NCI-H524 treated with DMSO at 0.1 percent for 48 hours (cell line): ENCODE results near the gene KIF18B.

Experiments
- DNase-seq: peaks from one replicate; lab custom pipeline; 2025; lab: John Stamatoyannopoulos, UW

KIF18B gene

DNA sequence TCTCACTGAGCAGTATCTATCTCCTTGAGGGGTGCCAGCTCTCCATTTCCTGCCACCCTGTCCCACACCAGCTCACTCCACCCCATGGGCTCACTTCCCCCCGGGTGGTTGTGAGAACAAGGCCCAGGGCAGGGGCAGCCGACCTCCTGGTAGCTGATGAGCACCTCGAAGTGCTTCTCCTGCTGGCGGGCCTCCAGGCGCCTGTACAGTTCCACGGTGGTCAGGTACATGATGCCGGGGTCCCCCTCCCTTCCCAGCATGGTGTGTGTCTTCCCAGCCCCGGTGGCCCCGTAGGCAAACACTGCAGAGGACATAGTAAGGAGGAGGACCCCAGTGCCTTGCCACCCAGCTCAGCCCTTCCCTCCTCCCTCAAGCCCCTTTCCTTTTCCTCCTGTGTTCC is 12.5 kb downstream of the KIF18B start:
- no peak for DNase-seq

DNA sequence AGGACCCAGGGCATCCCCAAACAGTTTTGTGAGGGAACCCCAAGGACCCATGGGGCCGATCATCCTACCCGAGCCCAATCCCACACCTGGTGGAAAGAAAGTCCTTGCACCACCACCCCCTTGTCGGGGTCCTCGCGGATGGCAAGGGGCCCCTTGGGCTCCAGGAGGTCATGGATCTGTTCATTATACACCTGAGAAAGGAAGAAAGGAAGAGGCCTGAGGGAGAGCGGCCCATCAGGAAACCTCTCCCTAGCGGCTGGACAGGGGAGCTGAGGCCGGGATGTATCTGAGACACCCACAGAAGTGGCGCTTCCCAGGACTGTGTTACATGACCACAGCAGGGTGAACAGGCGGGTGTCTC is 12.8 kb downstream of the KIF18B start:
- DNase-seq = no peak

DNA sequence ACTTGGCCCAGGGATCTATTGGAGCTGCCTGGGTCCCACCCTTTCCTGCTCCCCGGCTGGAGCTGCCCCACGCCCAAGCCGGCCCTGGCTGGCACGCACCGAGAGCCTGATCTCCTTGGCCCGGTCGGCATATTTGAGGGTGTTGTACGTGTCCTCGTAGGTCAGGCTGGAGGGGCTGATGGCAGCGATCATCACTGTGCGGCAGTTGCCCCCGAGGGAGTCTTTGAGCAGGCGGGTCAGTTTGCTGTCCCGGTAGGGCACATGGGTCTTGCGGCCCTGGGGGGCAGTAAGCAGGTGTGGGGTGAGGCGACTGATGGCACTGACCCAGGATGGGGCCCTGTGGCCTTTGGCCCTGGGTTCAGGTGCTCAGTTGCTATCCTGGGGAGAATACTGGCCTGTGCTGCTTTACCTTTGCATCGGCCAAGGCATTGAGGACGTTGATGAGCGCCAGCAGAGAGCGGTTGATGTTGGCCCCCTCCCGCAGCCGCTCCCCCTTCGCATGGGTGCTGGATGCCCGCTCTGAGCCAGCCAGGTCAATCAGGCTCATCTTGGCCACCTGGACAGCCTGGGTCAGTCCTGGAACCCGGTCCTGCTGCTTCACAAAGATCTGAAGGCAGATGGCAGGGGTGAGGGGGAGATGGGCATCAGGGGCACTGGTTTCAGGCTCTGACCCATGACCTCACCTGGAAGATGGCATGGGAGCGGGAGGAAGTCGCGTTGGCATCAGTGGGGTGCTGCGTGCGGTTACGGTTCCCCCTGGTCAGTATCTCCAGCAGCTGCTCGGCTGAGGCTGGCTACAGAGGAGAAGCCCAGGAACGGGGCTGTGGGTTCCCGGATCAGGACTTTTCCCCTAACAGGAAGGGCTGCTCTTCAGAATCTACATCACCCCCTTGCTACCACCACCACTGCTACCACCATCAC is 13.5 kb downstream of the KIF18B start:
- no peak for DNase-seq

DNA sequence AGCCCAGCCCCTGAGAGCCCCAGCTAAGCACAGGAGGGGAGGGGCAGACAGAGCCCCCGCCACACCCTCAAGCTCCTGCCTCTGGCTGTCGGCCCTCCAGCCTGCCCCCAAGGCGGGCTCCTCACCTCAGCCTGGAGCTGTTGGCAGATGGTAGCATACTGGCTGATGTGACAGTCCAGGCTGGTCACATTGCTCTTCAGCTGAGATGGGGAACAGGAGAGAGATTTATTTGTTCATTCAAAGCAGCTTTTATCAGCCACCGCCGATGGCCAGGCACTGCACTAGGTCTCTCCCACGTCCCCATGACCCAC is 14.8 kb downstream of the KIF18B start:
- no peak for DNase-seq

DNA sequence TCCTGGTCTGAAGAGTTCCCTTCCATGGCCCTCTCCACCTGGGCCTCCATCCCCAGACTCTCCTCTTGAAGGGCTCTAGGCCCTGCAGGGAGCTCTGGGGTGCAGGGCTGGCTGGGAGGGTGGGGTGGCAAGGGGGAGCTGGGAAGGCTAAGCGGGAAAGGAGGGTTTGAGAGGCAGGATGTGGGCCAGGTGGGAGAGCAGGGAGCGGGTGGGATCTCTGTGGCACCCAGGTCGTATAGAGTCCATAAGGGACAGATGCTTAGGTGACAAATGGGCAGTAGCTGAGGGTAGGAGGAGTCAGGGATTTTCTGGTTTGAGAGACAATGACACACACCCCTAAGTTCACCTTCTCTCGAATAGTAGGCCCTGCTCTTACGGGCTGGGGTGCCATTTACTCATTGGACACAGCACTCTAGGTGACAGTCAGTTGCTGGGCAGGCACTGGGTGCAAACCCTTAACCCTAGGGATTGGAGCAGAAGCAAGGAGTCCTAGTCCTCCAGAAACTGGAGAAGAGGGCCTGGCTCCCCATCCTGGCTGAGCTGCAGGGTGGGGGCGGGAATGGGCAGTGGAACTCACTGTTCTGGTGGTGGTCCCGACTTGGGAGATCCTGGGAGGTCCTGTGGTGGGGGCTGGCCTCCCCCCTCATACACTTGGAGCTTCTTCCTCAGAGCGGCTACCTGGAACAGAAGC is 15.3 kb downstream of the KIF18B start:
- DNase-seq = no peak

DNA sequence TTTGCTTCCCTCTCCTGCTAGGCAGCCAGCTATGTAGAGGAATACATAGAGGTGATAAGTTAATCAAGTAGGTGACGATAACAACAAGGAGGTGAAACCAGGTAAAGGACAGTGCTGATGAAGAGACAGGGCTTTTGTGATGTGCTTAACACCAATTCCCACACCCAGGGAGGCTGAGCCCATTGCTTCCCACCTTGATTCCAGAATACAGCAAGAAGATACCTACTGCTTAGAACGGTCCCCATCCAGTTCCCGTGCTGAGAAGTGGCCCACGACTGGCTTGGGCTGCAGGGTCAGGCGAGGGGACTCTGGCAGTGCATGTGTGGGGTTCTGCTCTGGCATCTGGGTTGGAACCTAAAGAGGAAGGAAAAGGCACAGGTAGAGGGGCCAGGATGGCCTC is 16.2 kb downstream of the KIF18B start:
- no peak for DNase-seq

DNA sequence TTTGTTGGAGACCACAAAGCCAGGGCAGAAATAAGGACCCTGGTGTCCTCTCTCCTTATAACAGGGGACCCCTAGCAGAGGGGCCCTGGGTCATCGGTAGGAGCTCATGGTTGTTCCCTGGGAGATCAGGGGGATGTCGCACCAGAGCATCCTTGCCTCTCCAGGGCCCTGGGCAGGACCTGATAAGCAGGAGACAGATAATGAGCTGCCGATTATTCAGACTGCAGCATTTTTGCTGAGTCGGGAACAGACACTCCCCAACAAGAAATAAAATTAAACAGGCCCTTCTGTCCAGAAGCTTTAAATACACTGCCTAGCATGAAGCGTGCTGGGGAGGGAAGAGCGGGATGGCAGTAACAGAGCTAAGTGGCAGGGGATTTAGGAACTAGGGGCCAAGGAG is 16.9 kb downstream of the KIF18B start:
- no peak for DNase-seq

DNA sequence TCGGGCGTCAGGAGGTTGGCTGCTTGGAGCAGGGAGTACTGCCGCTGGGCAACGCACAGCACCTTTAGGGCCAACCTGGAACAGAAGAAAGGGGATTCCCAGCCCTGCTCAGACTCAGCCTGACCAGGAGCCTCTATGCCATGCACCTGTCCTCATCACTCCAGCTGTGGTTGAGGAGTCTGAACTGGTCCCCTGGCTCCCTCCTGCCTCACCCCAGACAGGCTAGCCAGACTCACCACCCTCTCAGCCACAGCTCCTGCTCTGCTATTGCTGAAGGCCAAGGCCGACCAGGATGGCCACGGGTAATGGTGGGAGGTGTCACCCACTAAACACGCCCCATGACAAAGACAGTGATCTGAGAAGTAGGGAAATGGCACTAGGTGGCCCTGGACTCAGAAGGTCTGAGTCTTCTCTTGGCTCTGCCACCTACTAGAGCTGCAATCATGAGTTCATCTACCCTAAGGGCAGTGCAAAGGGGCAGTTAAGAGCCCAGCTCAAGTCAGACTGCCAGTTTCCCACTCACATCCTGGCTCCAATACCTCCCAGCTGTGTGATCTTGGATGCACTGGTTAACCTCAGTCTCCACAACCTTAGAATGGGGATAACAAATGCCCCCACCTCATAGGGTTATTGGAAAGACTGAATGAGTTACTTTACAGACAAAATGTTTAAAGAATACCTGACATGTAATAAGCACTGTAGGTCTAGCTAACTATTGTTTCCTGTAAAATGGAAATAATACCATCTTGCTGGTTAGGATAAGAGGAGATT is 18.4 kb downstream of the KIF18B start:
- DNase-seq = no peak

DNA sequence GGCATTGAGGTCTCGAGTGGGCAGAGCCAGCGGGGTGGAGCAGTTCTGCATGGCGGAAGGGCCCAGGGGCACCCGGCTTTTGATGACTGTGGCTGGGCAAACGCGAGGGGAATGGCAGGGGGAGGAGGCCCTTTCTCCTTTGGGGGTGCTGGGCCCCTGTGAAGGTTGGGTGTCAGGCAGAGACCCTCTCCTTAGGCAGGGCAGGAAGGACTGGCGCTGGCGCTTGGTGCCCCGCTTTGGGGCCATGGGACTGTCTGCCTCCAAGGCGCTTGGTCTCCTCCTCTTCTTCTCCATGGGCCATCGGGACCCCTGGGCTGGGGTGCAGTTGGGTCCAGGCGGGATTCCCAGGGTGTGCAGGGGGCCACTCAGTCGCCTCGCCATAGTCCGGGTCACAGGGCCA is 19.4 kb downstream of the KIF18B start:
- DNase-seq = no peak

DNA sequence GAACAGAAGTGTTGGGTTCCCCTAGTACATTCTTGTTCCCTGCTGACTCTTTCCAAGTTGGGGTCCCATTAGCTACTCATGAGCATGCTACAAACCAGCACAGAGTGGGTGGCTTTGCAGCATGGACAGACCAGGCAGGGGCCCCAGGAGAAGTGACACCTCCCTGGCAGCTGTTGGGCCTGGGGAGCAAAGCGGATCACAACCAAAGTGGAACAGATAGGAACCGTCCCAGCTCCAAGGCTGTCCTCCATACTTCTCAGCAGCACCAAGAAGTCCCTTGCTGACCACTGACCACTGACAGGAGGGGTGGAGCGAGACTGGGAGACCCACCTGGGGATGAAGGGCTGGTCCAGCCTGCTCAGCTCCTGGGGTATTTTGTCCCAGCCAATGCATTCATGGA is 19.9 kb downstream of the KIF18B start:
- no peak for DNase-seq

DNA sequence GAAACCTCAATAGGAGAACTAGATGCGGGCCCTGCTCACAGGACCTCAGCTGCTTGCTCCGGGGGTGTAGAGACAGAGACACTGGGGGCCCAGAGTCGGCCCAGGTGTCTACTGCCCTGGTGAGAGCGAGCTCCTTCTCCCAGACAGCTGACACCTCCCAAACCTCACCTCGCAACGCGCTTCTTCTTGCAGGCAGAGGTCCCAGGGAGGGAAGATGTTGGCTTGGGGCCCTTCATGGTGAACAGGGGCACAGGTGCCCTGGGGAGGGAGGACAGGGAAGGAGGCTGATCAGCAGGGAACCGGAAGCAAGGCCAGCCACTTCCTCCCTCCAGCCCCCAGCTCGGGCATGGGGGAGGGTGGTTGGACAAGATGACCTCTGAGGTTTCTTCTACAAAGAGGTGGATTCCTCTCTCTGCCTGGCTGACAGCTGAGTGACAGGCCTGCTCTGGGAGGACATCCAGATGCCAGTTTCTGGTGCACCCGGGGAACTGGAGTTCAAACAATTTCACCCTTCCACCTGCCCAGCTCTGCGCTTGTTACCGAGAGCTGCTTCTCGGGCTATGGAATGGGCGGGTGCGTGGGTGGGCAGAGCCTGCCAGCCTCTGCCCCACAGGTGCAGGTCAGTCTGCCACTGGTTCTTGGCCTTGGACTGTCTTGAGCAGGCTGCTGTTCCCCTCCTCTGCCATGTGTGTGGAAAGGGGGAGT is 20.6 kb downstream of the KIF18B start:
- DNase-seq = no peak

DNA sequence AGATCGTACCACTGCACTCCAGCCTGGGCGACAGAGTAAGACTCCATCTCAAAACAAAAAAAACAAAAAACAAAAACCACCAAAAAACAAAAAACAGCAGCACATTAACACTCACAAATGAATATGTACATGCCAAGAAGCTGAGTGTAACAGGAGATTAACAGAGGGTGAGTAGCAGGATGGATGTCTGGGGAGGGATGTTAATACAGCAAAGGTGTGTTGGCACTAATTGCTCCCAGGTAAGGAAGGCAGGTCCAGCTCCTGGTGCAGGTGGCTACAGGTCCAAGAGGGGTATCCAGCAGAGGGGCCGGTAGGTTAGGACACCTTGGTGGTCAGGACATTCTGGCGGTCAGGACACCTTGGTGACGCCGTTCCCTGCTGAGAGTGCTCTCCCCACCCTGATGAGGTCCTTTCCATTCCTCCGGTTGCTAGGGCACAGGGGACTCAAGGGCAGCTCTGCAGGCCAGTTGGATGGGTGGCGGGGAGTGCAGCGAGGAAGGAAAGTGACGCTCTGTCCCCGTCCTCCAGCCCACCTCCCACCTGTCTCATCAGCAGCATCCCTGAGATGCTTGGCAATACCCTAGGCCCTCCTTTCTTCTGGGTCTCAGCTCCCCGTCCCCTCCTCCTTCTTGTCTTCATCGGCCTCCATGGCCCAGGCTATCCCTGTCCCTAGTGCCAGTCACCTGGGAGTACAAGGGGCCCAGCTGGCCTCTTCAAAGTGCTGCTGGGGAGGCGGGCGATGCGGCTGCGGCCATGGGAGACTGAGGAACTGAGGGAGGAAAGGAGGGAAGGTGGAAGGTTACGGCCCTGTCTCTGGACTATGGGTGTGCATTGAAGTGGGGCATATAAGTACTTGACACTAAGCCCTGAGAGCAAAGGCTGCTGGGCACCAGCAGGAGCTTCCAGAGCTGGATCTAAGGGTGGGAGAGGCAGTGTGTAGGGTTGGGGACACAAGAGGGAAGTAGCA is 21.6 kb downstream of the KIF18B start:
- DNase-seq = no peak

DNA sequence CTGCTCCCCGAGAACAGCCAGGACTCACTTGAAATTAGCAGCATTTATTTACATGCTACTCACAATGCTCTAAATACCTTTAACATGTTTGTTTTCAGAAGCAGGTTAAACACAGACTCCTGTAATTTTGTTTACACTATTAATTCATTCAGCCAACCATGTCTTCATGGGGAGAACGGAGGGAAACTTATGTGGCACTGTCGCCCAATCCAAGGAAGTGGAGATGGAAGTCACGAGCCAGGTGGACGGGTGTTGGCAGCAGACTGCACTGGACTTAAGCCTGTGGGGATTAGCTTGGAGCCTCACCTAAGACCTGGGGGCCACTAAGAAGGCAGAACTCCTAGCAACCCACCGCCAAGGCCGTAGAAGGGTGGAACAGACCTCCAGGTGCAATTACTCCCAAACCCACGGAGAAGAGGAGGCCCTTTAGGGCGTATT is 23.4 kb downstream of the KIF18B start:
- no peak for DNase-seq

DNA sequence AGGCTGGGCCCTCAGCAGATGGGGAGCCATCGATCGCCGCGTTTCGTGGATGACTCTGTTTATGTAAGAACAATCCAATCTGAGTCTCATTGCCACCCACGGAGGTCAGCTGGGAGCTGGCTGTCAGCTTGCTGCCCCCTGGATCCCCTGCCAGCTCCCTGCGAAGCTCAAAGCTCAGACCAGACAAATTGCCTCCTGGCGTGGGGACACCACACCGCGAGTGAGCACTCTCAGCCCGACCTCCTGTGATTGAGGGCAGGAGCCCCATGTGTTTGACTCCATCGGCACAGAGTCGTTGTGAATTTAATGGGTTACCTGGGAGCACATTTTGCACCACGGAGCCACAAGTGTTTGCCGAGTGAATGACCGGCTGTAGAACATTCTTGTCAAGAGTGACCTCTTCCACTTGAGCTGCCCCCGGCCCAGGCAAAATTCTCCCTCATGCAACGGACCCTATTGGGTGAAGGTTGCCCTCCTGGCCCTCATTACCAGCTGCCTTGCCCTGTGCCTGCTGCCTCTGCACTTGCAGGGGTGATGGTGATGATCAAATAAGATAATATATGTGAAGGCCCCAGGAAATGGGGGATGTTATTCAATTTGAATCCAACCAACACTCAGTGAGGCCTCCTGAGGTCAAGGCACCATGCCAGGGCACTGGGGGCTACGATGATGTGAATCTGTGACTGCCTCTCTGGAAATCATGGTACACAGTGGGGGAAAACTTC is 24.7 kb downstream of the KIF18B start:
- no peak for DNase-seq

DNA sequence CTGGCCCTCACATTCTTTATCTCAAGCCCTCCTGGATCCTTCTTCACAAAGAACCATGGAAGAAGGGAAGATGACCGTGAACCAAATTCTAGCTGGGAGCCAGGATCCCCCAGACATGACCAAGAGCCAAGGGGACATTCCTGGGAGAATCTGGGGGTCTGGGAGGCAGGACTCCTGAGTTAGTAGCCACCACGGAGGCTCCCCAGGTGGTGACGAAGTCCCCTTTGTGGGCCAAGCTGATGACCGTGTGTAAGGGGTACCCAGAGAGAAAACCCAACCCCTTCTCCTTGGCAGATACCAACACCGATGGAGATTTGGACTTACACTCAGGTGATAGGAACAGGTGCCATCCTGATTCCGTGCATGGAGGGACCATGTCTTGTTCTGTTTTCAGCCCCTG is 25.4 kb downstream of the KIF18B start:
- no peak for DNase-seq

DNA sequence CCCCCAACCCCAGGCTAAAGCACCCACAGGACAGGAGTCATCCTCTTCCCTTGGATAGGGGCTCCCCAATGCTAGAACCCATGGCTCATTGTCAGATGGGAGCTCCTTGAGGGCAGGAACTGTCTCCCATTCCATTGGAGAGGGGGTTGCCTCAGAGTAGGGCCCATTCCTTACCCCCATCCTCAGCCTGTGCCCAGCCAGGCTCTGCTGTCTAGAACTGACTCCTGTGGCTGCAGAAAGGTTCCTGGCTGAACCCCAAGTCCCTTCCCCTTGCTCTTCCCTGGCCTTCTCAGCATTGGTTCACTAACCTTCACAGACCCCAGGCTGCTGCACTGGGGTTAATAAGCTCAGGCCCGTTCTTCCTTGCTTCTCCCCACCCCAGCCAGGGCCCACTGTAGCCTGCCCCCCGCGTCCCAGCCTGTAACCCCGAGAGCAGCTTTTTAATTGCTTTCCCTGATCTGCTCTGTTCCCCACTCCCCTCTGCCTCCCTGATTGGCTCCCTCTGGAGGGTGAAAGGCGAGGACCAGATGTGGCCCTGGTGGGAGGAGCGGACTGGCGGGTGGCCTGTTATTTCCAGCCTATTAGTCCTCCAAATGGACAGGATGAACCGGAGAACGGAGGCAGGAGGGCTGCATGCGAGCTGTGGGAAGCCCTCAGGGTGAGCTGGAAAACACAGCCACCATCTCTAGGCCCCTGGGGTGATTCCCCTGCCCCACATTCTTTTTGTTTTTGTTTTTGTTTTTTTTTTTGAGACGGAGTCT is 26.3 kb downstream of the KIF18B start:
- no peak for DNase-seq

DNA sequence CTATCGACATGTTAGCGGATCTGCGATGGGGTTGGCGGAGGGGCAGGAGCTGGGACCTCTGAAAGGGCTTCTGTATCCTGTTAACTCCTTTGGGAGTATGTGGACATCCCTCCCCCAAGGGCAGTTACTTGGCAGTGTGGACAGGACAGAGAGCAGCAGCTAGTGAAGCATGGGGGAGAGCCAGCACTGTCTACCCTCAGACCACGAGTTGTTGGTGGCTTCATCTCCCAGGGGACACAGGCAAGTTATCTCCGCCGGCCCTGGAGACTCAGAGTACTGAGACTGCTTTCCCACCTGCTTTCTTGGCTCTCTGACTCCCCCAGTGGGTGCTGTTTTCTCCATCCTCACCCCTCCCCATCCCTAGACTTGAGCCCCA is 27.0 kb downstream of the KIF18B start:
- no peak for DNase-seq

DNA sequence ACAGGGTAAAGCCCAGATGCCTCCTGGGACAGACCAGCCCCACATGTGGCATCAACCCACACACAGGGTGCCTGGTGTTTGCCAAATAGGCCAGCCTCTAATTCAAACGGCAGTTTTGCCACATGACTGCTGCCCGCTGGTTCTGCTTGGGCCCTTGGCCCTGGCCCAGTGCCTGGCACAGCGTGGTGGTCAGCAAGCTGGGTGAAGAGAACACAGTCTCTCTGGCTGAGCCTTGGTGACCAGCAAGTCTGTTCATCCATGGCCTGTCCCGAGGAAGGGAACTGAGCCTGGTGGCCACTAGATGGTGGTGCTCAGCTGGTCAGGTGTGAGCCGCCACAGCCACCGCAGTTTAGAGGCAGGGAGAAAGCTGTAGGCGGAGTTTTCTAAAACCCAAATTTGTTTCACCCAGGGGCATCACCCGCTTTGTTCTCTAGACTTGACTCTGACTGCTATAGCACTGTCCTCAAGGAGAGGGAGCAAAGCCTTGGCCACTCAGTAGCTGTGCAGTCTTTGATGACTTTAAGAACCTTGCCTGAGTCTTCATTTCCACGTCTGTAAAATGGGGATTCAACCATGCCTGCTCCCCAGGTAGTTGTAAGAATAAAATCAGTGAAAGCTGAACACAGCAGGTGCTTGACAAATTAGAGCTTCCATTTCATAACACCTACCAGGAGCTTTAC is 27.5 kb downstream of the KIF18B start:
- DNase-seq = no peak

DNA sequence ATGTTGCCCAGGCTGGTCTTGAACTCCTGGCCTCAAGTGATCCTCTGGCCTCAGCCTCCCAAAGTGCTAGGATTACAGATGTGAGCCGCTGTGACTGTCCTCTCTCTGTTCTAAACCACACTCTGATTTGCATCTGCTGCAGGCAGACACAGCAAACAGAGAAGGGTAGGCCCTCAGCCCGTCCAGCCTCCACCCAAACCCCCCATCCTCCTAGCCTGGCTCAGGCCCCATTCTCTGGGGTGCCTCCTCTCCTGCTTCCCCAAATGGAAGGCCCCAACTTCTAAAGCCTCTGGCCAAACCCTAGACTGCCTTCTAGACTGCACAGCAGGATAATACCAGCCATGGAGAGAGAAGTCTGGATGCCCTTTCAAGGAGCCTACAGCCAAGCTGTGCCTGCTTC is 28.2 kb downstream of the KIF18B start:
- no peak for DNase-seq
